Epithelial cell of prostate (primary cell): ENCODE data around the gene SCN5A.

Experiments
- DNase-seq: peaks from one replicate; pipeline ENCODE4 v3.0.0-alpha.2; 2011; ENCODE audit warnings: low read depth, low spot score
- H3K27ac ChIP-seq: fragments of 450-650 bp; 2 replicates; pipeline ENCODE4 v1.5.1; 2017; ENCODE audit warnings: mild to moderate bottlenecking

Gene SCN5A

DNA sequence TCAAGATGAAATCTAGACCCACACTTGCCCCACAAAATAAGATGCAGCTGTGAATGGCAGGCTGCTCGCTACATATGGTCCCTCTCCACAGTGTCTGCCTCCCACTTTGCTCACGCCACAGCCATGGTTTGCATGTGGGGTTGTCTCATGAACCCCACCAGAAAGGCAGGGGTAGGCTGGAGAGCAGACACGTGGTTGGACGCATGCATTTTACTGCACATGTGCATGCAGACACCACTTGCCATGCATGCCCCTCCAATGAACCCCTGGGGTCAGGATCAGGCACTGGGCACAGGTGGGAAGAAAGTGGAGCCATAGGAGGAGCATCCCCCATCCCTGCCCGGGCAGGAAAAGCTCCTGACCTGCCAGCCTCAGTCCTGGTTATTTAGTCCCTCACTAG lies 20.7 kb downstream of the SCN5A start:
- H3K27ac ChIP-seq = no peak overlapping the region
- no peak for DNase-seq

DNA sequence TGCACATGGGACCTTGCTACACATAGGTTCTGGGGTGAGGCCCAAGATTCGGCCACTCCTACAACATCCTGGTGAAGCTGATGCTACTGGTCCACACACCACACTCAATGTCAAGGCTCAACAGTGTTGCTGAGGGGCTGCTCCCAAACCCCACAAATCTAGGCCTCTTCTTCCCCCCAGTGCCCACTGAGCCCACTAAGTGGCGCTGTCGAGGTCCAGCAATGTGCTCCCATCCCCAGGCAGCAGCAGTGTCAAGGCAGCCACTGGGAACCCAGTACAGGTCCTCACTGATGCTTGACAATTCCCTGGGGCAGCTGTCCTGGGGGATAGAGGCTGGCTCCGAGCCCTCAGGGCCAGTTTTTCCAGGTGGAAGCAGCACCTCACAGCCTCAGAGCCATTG lies 21.5 kb downstream of the SCN5A start:
- no peak for DNase-seq
- no peak overlapping the region for H3K27ac ChIP-seq

DNA sequence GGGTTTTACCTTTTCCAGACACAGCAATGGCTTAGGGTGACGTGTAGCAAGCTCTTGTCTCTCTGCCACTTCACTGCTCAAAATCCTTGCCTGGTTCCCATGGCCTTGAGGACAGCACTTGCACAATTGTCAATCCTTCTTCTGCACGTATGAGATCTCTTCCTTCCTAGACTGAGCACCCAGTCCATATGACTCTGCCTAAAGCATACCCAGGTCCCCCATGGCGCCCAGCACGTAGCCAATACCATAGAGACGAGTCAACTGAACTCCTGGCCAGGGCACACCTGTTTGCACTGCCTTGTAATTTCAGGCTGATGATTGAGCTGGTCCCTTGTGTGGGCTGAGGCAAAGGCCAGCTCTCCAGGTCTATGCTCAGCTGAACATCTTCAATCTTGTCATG lies 23.3 kb downstream of the SCN5A start:
- no peak for DNase-seq
- H3K27ac ChIP-seq = no peak overlapping the region

DNA sequence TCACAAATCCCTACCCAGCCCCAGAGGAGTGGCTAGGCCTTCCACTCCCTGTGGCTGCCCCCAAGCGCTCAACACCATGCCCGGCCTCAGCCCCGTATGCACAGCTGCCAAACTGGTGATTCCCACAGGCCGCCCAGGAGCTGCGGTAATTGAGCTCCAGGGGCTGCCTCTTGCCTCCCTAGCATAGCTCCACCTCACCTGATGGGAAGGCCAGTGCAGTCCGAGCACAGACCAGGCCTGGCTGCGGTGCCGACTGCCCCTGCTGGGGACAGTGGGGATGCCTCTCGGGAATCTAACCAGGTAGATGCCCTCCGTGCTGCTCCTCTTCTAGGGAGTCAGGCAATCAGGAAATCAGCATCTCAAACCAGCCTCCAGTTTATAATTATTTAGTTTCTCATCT lies 25.9 kb downstream of the SCN5A start:
- H3K27ac ChIP-seq = no peak overlapping the region
- DNase-seq = no peak

DNA sequence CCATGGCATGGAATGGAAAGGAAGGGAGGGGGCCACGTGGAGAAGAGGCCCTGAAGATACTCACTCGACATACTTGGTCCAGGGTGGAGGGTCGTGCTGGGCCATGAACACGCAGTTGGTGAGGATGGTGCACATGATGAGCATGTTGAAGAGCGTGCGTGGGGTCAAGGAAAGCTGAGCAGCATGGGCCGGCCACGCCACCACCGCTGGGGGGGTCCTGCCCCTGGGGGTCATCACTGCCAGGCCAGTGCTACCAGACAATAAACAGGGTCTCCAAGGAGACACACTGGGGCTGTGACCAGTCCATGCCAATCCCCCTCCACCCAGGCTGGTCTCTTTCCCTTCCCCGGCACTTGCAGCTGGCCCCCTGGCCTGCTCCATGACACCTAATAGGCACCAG lies 27.2 kb downstream of the SCN5A start:
- no peak overlapping the region for H3K27ac ChIP-seq
- DNase-seq = no peak

DNA sequence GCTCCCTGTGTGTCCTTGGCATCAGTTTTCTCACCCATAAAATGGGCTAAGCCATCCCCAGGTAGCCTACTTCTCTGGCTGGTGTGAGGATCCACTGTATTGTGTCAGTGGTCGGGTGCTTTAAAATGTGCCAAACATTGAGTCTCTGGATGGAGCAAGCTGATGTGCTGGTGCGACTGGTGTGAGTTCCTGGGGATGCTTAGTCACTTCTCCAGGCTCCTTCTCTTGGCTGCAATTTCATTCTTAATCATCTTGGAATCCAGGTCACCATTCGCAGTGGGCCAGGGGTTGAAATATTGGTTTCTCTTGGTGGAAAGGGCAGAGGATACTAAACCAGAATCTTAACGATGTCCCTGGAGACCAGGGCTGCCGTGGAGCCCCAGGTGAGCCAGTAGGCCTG lies 29.3 kb downstream of the SCN5A start:
- DNase-seq = no peak
- no peak overlapping the region for H3K27ac ChIP-seq

DNA sequence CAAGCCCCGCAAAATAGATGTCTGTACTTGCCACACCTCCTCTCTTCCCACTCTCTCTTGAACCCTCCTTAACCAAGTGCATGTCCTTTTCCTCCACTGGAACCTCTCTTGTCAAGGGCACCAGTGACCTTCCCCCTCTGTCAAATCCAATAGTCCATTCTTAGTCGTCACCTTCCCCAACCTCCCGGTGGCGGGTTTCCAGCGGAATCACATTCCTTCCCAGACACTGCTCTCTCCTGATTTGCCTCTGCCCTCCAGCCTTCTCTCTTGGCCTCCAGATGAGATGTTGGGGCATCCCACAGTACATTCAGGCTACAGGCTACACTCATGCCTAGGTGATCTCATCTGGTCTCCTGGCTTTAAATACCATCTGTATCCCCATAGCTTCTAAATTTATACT lies 31.1 kb downstream of the SCN5A start:
- H3K27ac ChIP-seq = no peak overlapping the region
- no peak for DNase-seq

DNA sequence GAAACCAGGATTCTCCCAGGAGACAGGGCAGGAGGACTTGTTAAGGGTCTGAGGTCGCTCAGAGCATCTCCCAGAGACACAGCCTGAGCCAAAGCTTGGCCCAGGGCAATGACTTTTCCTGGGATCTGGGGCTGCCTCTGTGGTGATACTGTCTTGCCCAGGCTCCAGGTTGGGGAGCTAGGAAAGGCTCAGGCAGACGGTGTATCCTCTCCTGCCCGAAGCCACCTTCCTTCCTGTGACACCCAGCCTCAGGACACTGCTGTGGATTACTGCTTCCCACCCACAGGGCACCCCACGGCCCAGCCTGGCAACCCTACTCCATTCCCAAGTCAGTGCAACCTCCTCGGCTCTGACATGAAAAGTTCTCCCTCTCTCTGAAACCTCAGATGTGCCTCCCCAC lies 31.9 kb downstream of the SCN5A start:
- H3K27ac ChIP-seq = no peak overlapping the region
- DNase-seq = no peak

DNA sequence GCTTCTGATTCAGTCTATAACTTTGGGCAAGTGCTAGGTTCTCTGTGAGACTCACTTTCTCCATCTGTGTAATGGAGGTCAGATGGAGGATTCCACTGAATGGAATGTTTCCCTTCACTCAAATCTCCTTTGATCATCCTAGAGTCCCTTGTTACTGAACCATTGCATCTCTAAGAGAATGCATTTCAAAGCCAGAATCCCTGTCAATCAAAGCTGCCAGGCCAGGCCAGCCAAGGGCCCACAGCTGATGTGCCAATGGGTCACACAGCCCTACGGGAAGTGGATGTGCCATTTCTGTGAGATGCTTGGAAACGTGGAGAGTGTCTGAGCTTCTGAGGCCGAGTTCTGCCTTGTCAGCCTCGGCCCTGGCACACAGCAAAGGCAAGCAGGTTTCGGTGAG lies 32.4 kb downstream of the SCN5A start:
- DNase-seq = no peak
- H3K27ac ChIP-seq = no peak overlapping the region

DNA sequence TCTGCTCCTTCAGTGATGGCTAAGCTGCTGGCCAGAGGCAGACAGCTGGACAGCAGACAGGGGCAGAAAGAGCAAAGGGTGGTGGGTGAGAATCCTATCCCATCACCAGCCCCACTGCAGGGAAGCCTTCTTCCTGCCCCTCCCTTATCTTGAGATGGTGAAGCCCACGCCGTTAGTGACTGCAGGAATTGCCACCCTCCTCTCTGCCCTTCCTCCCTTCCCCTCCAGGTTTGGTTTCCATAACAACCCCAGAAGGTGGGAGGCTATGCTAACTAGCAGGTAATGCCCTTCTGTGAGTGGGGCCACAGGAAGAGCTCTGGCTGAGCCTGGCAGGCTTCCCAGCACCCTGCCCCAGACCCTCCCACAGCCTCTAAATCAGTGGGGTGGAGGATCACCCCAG lies 32.8 kb downstream of the SCN5A start:
- no peak for DNase-seq
- H3K27ac ChIP-seq = no peak overlapping the region

DNA sequence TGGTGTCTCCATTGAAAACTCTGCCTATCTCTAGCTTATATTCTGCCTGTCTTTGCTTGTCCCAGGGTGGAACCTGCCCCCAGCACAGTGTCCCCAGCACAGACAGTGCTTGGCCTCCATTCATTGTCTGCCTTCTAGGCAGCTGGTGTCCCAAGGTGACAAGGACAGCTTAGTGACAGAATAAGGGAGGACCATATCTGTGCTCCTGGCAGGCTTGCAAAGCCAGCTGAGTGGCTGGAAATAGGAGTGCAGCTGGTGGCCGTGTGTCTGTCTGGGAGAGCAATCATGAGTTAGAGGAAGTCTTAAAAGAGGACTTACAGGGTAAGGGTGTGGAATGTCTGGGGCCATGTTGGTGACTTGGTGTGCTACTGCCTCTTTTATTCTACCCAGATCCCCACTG lies 33.4 kb downstream of the SCN5A start:
- no peak overlapping the region for H3K27ac ChIP-seq
- no peak for DNase-seq

DNA sequence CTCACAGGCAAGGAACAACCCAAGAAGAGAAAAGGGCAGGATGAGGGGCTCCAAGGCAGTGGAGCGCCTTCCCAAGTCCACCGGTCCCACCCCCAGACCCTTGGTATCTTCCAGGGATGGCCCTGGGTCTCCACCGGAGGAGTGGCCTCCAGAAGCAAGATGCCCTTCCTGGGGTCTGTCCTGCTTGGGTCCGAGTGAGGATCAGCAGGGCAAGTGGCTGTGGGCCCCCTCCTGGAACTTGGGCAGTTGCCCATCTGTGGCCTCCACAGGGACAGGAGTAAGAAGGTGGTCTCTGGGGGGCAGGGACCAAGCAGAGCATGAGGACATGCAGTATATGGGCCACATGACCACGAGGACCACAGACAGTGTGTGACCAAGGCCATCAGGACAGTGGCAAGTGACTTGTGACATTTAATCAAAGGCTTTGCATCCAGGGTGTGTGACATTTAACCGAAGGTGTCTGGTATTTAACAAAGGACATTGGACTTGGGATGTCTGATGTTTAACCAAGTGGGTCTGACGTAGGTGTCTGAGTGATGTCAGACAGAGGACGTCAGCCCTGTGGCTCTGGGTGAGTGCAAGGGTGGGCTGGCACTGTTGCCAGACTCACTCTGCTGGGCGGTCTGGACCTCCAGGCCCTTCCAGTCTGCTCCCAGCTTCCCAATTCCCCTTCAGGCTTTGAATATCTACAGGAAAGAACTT lies 34.7 kb downstream of the SCN5A start:
- DNase-seq = no peak
- no peak overlapping the region for H3K27ac ChIP-seq

DNA sequence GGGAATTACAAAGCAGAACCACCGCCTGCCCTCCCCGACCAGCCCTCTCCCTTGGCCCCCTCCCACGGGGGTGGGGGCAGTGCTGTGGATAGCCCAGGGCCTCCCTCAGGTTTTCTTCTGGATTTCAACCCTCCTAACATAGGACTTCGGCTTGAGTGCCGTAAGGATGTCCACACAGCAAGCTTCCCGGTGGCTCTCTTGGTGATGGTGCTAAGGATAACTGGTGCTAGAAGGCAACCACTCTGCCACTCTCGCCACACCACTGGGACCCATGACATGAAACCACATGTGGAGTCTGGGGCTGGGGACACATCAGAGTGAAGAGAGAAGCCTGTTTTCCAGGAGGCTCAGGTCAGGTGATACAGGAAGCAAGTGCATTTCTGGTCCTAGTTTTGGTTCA lies 35.4 kb downstream of the SCN5A start:
- no peak overlapping the region for H3K27ac ChIP-seq
- DNase-seq = no peak

DNA sequence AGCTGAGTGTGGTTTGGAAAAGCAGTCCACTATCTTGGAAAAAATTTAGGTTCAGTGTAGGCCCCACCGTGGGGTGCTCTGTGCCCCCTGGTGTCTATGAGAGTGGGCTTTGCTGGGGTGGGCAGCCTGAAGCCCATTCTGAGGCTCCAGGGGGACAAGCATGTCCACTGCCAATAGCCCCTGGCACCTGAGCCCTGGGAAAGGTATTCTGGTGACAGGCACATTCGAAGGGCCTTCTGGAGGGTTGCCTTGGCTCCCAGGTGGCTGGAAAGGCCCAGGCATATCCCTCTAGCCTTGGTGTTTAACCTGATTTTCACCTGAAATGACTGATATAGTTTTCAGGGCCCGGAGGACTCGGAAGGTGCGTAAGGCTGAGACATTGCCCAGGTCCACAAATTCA lies 36.1 kb downstream of the SCN5A start:
- no peak overlapping the region for H3K27ac ChIP-seq
- no peak for DNase-seq

DNA sequence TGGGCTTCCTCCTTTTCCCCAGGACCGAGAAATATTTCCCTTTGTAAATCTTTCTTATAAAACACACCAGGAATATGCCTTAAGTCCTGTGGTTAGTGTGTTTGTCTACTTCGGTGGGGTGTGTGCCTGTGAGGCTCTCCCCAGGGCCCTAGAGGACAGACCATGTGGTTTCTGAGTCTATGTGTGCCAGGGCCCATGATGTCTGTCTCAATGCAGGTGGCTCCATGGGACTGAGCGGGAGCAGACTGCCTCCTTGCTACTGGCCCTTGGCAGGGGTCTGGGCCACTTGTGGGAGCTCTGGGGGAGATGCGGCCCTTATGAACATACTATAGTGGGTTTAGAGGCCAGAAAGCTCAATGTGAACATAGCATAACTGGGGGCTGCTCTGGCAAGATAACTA lies 37.6 kb downstream of the SCN5A start:
- no peak for DNase-seq
- H3K27ac ChIP-seq = no peak overlapping the region

DNA sequence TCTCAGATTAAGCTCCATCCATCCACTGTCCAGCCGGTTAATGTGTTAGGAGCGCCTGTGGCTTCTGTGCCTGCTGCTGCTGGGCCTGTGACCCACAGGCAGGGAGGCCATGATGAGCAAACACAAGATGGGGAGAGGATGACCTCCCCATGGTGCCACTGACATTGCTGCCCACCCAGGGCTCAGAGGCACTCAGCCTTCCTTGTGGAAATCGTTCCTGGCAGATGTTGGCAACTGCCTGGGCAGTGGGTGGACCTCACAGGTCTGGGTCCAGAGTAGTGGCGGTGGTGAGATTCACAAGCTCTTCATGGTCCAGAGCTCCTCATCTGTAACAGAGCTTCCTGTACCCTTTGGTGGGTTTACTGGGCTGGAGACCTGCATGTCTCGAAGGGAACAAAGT lies 38.6 kb downstream of the SCN5A start:
- no peak for DNase-seq
- H3K27ac ChIP-seq = no peak overlapping the region

DNA sequence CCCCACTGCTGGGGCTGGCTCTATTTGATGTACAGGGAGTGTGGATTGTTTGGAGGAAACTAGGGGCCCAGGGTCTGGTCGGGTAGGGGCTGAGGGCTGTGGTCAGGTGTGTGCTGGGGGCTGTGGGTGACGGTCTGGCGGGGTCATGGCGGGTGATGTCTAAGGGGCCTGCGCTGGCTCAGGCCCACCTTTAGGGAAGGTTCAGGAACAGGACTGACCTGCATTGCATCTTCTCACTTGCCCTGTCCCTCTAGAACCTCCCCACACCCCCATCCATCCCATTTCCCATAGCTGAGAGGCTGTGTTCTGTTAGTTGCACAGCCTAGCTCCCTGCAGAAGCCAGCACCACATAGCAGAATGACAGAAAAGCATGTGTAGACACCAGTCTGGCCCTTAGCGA lies 39.1 kb downstream of the SCN5A start:
- no peak for DNase-seq
- no peak overlapping the region for H3K27ac ChIP-seq

DNA sequence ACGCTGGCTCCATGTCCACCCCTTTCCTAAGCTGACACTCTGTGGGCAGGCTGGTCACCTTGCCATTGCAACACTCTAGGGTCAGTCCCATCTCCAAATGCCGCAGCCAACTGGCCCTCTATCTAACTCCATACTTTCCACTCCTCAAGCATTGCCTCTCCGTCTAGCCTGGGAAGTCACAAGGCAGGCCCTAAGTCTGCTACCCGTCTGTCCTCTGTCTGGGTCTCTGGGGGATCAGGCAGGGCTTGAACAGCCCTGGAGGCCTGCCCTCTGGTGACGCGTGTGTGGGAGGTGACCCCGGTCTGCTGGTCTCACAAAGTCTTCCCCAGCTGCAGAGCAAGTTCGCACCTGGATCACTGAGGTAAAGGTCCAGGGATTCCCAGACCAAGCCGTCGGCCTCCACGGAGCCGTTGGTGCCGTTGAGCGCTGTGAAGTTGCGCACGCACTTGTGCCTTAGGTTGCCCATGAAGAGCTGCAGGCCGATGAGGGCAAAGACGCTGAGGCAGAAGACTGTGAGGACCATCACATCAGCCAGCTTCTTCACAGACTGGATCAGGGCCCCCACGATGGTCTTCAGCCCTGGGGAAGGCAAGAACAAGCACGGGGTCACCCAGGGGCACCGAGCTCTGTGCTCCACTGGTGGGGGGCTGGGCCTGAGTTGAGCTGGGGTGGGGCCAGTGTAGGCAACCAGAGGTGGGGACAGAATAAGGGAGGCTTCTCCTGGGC lies 39.9 kb downstream of the SCN5A start:
- DNase-seq = no peak
- H3K27ac ChIP-seq = no peak overlapping the region

DNA sequence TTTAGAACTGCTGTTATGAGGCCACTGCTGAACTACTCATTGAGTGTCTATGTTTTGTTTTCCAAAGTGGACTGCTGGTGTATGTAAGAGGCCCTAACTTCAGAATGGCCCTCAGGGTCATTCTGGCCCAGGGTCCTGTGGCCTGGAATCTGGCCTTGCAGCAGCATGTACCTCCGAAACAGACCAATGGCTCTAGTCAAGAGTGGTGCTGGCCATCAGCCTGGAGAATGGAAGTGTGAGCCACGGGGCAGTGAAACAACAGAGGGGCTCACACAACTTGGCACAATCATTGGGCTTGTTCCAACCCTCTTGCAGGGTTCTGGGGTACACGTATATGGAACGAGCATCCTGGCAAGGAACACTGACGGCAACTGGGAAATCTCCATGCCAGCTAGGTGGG lies 40.5 kb downstream of the SCN5A start:
- DNase-seq = no peak

DNA sequence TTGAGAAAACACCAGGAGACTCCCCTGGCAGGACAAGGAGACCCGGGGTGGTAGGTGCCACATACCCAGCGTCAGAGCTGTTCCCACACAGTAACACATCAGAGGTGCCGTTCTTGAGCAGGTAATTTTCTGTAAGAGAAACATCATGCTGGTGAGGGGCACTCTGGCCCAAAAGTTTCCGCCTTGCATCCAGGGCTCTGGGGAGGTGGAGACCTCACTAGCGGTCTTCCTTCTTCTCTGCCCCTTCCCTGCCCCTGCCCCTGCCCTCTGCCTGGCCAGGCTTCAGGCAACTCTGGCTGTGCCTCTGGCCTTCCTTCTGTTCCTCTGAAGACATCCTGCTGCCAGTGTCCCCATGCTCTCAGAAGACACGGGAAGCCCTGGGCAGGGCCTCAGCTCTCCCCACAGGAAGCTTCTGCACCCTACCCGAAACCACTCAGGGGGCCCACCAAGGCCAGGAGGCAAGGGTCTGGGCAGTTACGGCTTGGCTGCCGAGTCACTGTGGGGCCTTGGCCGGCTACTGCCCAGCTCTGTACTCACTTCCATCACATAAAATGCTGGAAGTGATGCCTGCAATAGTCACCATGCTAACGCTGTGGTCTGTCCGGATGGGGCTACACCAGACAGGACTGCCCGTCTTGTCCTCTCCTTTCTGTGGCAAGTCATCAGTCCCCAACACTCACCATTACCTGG lies 41.3 kb downstream of the SCN5A start:
- no peak for DNase-seq
- no peak overlapping the region for H3K27ac ChIP-seq

More for the DNA sequence above, 40.5 kb downstream of the SCN5A start:
- no peak overlapping the region for H3K27ac ChIP-seq

DNA sequence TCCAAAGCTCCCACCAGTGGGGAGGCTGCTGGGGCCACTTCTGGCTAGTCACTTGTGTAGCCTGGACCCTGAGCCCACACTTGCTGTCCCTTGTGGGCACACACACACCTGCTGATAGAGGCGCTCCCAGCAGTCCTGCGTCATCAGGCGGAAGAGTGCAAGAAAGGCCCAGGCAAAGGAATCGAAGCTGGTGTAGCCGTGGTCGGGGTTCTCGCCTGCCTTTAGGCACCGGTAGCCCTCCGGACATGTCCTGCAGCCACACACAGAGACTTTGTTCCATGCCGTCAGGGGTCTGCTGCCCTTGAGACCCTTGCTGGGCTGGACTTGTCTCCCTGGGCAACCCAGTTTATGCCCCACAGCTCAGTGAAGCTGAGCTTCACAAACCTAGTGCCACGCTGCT lies 42.9 kb downstream of the SCN5A start:
- no peak for DNase-seq
- H3K27ac ChIP-seq = no peak overlapping the region

DNA sequence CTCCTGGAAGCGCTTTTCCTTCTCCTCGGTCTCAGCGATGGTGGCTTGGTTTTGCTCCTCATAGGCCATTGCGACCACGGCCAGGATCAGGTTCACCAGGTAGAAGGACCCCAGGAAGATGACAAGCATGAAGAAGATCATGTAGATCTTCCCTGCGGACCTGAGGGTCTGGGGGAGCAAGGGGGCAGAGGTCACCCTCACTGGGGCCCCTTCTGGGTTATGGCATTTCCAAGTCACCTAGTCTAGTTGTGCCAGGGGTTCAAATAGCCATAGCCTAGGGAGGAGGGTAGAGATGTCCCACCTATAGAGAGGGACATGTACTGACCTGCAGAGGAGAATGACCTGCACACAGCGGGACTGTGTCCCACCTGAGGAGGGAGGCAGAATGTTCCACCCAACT lies 43.5 kb downstream of the SCN5A start:
- DNase-seq = no peak
- no peak overlapping the region for H3K27ac ChIP-seq
